Panc1 (cell line): ENCODE measurements around the gene SCPEP1.

Experiments used
- POLR2AphosphoS5 ChIP-seq: IDR thresholded peaks from 2 replicates; pipeline ENCODE4 v1.6.1; 2012; ENCODE audit warnings: mild to moderate bottlenecking, low read depth, low read length, moderate library complexity
- TCF7L2 ChIP-seq: IDR thresholded peaks from 2 replicates; pipeline ENCODE4 v1.6.1; 2011; ENCODE audit warnings: mild to moderate bottlenecking, low read depth, low read length, inconsistent platforms
- TF ChIP-seq, protein P1 (sequence below): fragments of 450-650 bp; IDR thresholded peaks from 2 replicates; pipeline ENCODE4 v1.5.1; 2017; ENCODE audit warnings: mild to moderate bottlenecking
- TF ChIP-seq, protein P2 (sequence below), 2 experiments: IDR thresholded peaks; 2 replicates each; pipeline ENCODE4 v1.6.1; 2011 to 2012; ENCODE audit warnings: low read depth in 2 of 2, control low read depth in 1 of 2, low read length in 1 of 2, mild to moderate bottlenecking in 1 of 2, moderate library complexity in 1 of 2; ENCODE audit not compliant: insufficient read depth in 1 of 2

DNA sequence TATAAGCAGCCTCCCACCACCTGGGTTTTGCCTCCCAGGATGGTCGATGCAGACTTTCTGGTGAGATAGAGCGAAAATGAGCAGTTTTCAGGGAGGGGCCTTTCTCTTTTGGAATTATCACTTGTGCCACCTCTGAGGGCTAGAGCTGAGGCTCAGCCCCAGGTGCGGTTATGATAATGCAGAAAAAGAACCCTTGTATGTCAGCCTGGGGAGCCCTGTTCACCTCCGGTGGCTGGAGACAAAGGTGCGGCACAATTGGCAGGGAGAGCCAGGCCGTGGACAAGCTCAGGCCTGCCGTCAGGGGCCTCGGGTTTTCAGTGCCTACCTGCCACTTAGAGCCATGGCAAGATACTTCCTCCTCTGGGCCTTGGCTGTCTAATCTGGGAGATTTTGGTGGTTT lies 4.4 kb downstream of the SCPEP1 start:
- TF ChIP-seq, protein P1, sequence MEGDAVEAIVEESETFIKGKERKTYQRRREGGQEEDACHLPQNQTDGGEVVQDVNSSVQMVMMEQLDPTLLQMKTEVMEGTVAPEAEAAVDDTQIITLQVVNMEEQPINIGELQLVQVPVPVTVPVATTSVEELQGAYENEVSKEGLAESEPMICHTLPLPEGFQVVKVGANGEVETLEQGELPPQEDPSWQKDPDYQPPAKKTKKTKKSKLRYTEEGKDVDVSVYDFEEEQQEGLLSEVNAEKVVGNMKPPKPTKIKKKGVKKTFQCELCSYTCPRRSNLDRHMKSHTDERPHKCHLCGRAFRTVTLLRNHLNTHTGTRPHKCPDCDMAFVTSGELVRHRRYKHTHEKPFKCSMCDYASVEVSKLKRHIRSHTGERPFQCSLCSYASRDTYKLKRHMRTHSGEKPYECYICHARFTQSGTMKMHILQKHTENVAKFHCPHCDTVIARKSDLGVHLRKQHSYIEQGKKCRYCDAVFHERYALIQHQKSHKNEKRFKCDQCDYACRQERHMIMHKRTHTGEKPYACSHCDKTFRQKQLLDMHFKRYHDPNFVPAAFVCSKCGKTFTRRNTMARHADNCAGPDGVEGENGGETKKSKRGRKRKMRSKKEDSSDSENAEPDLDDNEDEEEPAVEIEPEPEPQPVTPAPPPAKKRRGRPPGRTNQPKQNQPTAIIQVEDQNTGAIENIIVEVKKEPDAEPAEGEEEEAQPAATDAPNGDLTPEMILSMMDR: no peak
- TF ChIP-seq, protein P2, sequence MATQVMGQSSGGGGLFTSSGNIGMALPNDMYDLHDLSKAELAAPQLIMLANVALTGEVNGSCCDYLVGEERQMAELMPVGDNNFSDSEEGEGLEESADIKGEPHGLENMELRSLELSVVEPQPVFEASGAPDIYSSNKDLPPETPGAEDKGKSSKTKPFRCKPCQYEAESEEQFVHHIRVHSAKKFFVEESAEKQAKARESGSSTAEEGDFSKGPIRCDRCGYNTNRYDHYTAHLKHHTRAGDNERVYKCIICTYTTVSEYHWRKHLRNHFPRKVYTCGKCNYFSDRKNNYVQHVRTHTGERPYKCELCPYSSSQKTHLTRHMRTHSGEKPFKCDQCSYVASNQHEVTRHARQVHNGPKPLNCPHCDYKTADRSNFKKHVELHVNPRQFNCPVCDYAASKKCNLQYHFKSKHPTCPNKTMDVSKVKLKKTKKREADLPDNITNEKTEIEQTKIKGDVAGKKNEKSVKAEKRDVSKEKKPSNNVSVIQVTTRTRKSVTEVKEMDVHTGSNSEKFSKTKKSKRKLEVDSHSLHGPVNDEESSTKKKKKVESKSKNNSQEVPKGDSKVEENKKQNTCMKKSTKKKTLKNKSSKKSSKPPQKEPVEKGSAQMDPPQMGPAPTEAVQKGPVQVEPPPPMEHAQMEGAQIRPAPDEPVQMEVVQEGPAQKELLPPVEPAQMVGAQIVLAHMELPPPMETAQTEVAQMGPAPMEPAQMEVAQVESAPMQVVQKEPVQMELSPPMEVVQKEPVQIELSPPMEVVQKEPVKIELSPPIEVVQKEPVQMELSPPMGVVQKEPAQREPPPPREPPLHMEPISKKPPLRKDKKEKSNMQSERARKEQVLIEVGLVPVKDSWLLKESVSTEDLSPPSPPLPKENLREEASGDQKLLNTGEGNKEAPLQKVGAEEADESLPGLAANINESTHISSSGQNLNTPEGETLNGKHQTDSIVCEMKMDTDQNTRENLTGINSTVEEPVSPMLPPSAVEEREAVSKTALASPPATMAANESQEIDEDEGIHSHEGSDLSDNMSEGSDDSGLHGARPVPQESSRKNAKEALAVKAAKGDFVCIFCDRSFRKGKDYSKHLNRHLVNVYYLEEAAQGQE (IDR thresholded peaks at IDR 0.05; ENCODE audit: insufficient read depth in 1 of 2, low read depth in 2 of 2, low read length in 1 of 2): no peak
- TF ChIP-seq TCF7L2: no peak
- TF ChIP-seq POLR2AphosphoS5: no peak
